NCI-H1092 treated with DMSO at 0.1 percent for 48 hours (cell line): ENCODE measurements around the gene TBL1X.

Source experiments
- DNase-seq: peaks from one replicate; lab custom pipeline; 2025; lab: John Stamatoyannopoulos, UW

TBL1X gene

GRCh38 chrX:9707306-9708033, 242.6 kb downstream of the TBL1X start:
- no peak for DNase-seq

GRCh38 chrX:9708086-9708485, 243.2 kb downstream of the TBL1X start:
- DNase-seq, result no peak

GRCh38 chrX:9708923-9709553, 244.2 kb downstream of the TBL1X start:
- DNase-seq, result peak; percentile 60

GRCh38 chrX:9710332-9710731, 245.5 kb downstream of the TBL1X start:
- DNase-seq, result no peak

- no peak for DNase-seq
Observed at GRCh38 chrX:9717376-9717775, 252.5 kb downstream of the TBL1X start.

- no peak for DNase-seq
Observed at GRCh38 chrX:9724711-9725110, 259.9 kb downstream of the TBL1X start.

GRCh38 chrX:9728261-9728660, 263.4 kb downstream of the TBL1X start:
- DNase-seq, result no peak

- no peak for DNase-seq
Observed at GRCh38 chrX:9729171-9729885, 264.5 kb downstream of the TBL1X start.

- no peak for DNase-seq
Observed at GRCh38 chrX:9730078-9730477, 265.2 kb downstream of the TBL1X start.

- no peak for DNase-seq
Observed at GRCh38 chrX:9730752-9731151, 265.9 kb downstream of the TBL1X start.

- no peak for DNase-seq
Observed at GRCh38 chrX:9737363-9737762, 272.5 kb downstream of the TBL1X start.

- DNase-seq, result no peak
Observed at GRCh38 chrX:9738151-9738550, 273.3 kb downstream of the TBL1X start.

- DNase-seq, result no peak
Observed at GRCh38 chrX:9739130-9739529, 274.3 kb downstream of the TBL1X start.

GRCh38 chrX:9745417-9746115, 280.7 kb downstream of the TBL1X start:
- no peak for DNase-seq

GRCh38 chrX:9746148-9746888, 281.5 kb downstream of the TBL1X start:
- DNase-seq, result no peak

GRCh38 chrX:9747644-9748043, 282.8 kb downstream of the TBL1X start:
- DNase-seq, result no peak

- DNase-seq, result no peak
Observed at GRCh38 chrX:9749146-9749692, 284.4 kb downstream of the TBL1X start.

- no peak for DNase-seq
Observed at GRCh38 chrX:9757366-9757765, 292.5 kb downstream of the TBL1X start.

GRCh38 chrX:9758021-9758638, 293.3 kb downstream of the TBL1X start:
- DNase-seq, result peak; percentile 4

- no peak for DNase-seq
Observed at GRCh38 chrX:9759337-9759736, 294.5 kb downstream of the TBL1X start.
